IMR-90 (cell line): ENCODE data around the gene ZNF423. TPM values are rescaled to one million over a fixed set of nuclear protein-coding genes. Genes with fewer than 3 reads are reported as not detected.

Experiments used
- ATAC-seq: fragments of 200-7000 bp; cut with Tn5 transposase; 2 replicates; pipeline ENCODE4 v1.9.1; 2020; ENCODE audit warnings: low read depth, mild to moderate bottlenecking, moderate library complexity
- BruUV-seq: library from RNA; stranded (reverse); fragments of 400-500 nt; replicated peaks from 2 replicates; lab custom pipeline; 2021; lab: Mats Ljungman, UMichigan
- CTCF ChIA-PET: fragments of 300-600 bp; formaldehyde crosslinking; extraction: SDS; loops from one replicate; lab custom pipeline; 2021; ENCODE audit warnings: antibody characterized with exemption; lab: Yijun Ruan, JAX
- POLR2A ChIA-PET: fragments of 300-600 bp; sonication (Branson Sonifier 250); formaldehyde crosslinking; loops from one replicate; lab custom pipeline; 2022; ENCODE audit warnings: antibody characterized with exemption; ENCODE audit not compliant: unreplicated experiment; lab: Charles Lee
- DNase-seq: peaks from one replicate; pipeline ENCODE4 v3.0.0; 2013
- H2AFZ ChIP-seq: replicated peaks from 2 replicates; pipeline ENCODE3; 2013; ENCODE audit warnings: low read length, mild to moderate bottlenecking; ENCODE audit not compliant: poor library complexity
- H2AK5ac ChIP-seq: 2 replicates; pipeline ENCODE4 v1.6.1; 2013; ENCODE audit warnings: low read depth, low read length, inconsistent platforms
- H2AK9ac ChIP-seq: replicated peaks from 2 replicates; pipeline ENCODE3; 2013; ENCODE audit warnings: mild to moderate bottlenecking, low read depth, low read length, moderate library complexity; ENCODE audit not compliant: poor library complexity
- H2BK120ac ChIP-seq: 2 replicates; pipeline ENCODE4 v1.6.1; 2013; ENCODE audit warnings: low read depth, low read length, inconsistent platforms
- H2BK15ac ChIP-seq: 3 replicates; pipeline ENCODE4 v1.6.1; 2013; ENCODE audit warnings: low read depth, low read length, inconsistent platforms
- H2BK20ac ChIP-seq: 2 replicates; pipeline ENCODE4 v1.6.1; 2013; ENCODE audit warnings: low read depth, mild to moderate bottlenecking, inconsistent platforms, low read length, moderate library complexity
- H2BK5ac ChIP-seq: 2 replicates; pipeline ENCODE4 v1.6.1; 2013; ENCODE audit warnings: mild to moderate bottlenecking, low read depth, low read length, inconsistent platforms; ENCODE audit not compliant: poor library complexity, severe bottlenecking
- H3K14ac ChIP-seq: replicated peaks from 2 replicates; pipeline ENCODE4 v1.6.1; 2013; ENCODE audit warnings: low read depth, low read length, inconsistent platforms
- H3K18ac ChIP-seq: 2 replicates; pipeline ENCODE4 v1.6.1; 2013; ENCODE audit warnings: low read depth, low read length, control low read depth
- H3K23ac ChIP-seq: 2 replicates; pipeline ENCODE4 v1.6.1; 2013; ENCODE audit warnings: low read depth, low read length, inconsistent platforms
- H3K27ac ChIP-seq: 2 replicates; pipeline ENCODE4 v1.5.1; 2013; ENCODE audit warnings: mild to moderate bottlenecking, control low read depth, low read length; ENCODE audit not compliant: insufficient read depth
- H3K27me3 ChIP-seq: 2 replicates; pipeline ENCODE4 v1.6.1; 2013; ENCODE audit warnings: low read length; ENCODE audit not compliant: control insufficient read depth, insufficient read depth
- H3K36me3 ChIP-seq: 2 replicates; pipeline ENCODE4 v1.6.1; 2013; ENCODE audit warnings: low read length, mixed read lengths; ENCODE audit not compliant: control insufficient read depth, insufficient read depth
- H3K4ac ChIP-seq: 2 replicates; pipeline ENCODE4 v1.6.1; 2013; ENCODE audit warnings: low read depth, low read length, inconsistent platforms
- H3K4me1 ChIP-seq: 2 replicates; pipeline ENCODE4 v1.6.1; 2013; ENCODE audit warnings: low read length, mixed read lengths; ENCODE audit not compliant: control insufficient read depth, insufficient read depth
- H3K4me2 ChIP-seq: 2 replicates; pipeline ENCODE4 v1.6.1; 2013; ENCODE audit warnings: low read depth, mild to moderate bottlenecking, control low read depth, low read length, moderate library complexity
- H3K4me3 ChIP-seq: 2 replicates; pipeline ENCODE4 v1.5.1; 2013; ENCODE audit warnings: low read depth, mild to moderate bottlenecking, control low read depth, low read length, moderate library complexity; ENCODE audit not compliant: insufficient read depth
- H3K56ac ChIP-seq: 2 replicates; pipeline ENCODE4 v1.6.1; 2013; ENCODE audit warnings: low read length, inconsistent platforms; ENCODE audit not compliant: insufficient read depth; ENCODE audit errors: extremely low read depth
- H3K79me1 ChIP-seq, 2 experiments: 2 replicates each; pipeline ENCODE4 v1.6.1; 2013; ENCODE audit warnings: low read length in 2 of 2, inconsistent platforms in 1 of 2, low read depth in 1 of 2
- H3K9ac ChIP-seq: 2 replicates; pipeline ENCODE4 v1.6.1; 2013; ENCODE audit warnings: low read depth, low read length, control low read depth
- H3K9me1 ChIP-seq: 2 replicates; pipeline ENCODE4 v1.6.1; 2013; ENCODE audit warnings: low read length, inconsistent platforms; ENCODE audit not compliant: insufficient read depth
- H3K9me3 ChIP-seq: 2 replicates; pipeline ENCODE4 v1.6.1; 2013; ENCODE audit warnings: low read length; ENCODE audit not compliant: control insufficient read depth, insufficient read depth
- H4K20me1 ChIP-seq: 2 replicates; pipeline ENCODE4 v1.6.1; 2013; ENCODE audit warnings: low read length, inconsistent platforms; ENCODE audit not compliant: insufficient read depth
- H4K5ac ChIP-seq: 2 replicates; pipeline ENCODE4 v1.6.1; 2013; ENCODE audit warnings: mild to moderate bottlenecking, low read depth, low read length, control low read depth
- H4K8ac ChIP-seq, 2 experiments: 2 replicates each; pipeline ENCODE4 v1.6.1; 2013; ENCODE audit warnings: low read depth in 2 of 2, low read length in 2 of 2, control low read depth in 1 of 2, inconsistent platforms in 1 of 2
- H4K91ac ChIP-seq: 2 replicates; pipeline ENCODE4 v1.6.1; 2013; ENCODE audit warnings: low read depth, low read length, inconsistent platforms; ENCODE audit not compliant: insufficient read depth
- CEBPB ChIP-seq: IDR thresholded peaks from 2 replicates; pipeline ENCODE4 v1.6.1; 2012; ENCODE audit warnings: low read depth, low read length, improper control_type of control experiment
- CHD1 ChIP-seq: IDR thresholded peaks from 2 replicates; pipeline ENCODE4 v1.6.1; 2012; ENCODE audit warnings: low read depth, low read length, improper control_type of control experiment
- CTCF ChIP-seq: conservative IDR thresholded peaks from 2 replicates; pipeline ENCODE4 v1.5.1; 2012; ENCODE audit warnings: mild to moderate bottlenecking, low read depth, low read length, improper control_type of control experiment
- ELK1 ChIP-seq: fragments of 150-350 bp; IDR thresholded peaks from 2 replicates; pipeline ENCODE4 v1.6.1; 2016; ENCODE audit warnings: low read depth, mild to moderate bottlenecking, low read length, moderate library complexity, borderline replicate concordance
- FOS ChIP-seq: fragments of 150-350 bp; IDR thresholded peaks from 2 replicates; pipeline ENCODE4 v1.6.1; 2016; ENCODE audit warnings: low read depth, low read length
- MAFK ChIP-seq: IDR thresholded peaks from 2 replicates; pipeline ENCODE4 v1.6.1; 2012; ENCODE audit warnings: low read depth, low read length, improper control_type of control experiment
- MAZ ChIP-seq: IDR thresholded peaks from 2 replicates; pipeline ENCODE4 v1.6.1; 2012; ENCODE audit warnings: low read depth, mild to moderate bottlenecking, low read length, improper control_type of control experiment, moderate library complexity, borderline replicate concordance
- NFE2L2 ChIP-seq: fragments of 150-350 bp; IDR thresholded peaks from 2 replicates; pipeline ENCODE4 v1.6.1; 2016; ENCODE audit warnings: low read depth, mild to moderate bottlenecking, low read length
- RFX5 ChIP-seq: IDR thresholded peaks from 2 replicates; pipeline ENCODE4 v1.8.0; 2012; ENCODE audit warnings: low read depth, mild to moderate bottlenecking, low read length, moderate library complexity
- SMC3 ChIP-seq: fragments of 150-350 bp; IDR thresholded peaks from 2 replicates; pipeline ENCODE4 v1.6.1; 2016; ENCODE audit warnings: low read depth, mild to moderate bottlenecking, antibody characterized with exemption, low read length, moderate library complexity
- USF2 ChIP-seq: fragments of 150-350 bp; IDR thresholded peaks from 2 replicates; pipeline ENCODE4 v1.6.1; 2017; ENCODE audit warnings: mild to moderate bottlenecking, antibody characterized with exemption, low read length, low read depth
- WGBS, 2 experiments: methylation state at CpG; one replicate each; pipeline versions ENCODE4 v1.1.5 to v1.1.7; 2013; ENCODE audit warnings: missing lambda C conversion rate in 2 of 2; ENCODE audit not compliant: insufficient read length in 1 of 2; ENCODE audit errors: extremely low coverage in 2 of 2; 5-methylcytosine and 5-hydroxymethylcytosine counted together
- dilution Hi-C: fragments of 300-500 bp; cut with HindIII; formaldehyde crosslinking; loops from one replicate; pipeline ENCODE4 v1.14.3; 2018; ENCODE audit warnings: low sequenced_read_pairs; ENCODE audit not compliant: unreplicated experiment
- in situ Hi-C: fragments of 300-500 bp; cut with MboI; formaldehyde crosslinking; loops from 3 replicates; pipeline ENCODE4 v1.14.3; 2019; ENCODE audit warnings: low sequenced_read_pairs, inconsistent platforms, mixed read lengths
- intact Hi-C: fragments of 100-400 bp; cut with micrococcal nuclease; formaldehyde crosslinking; loops from 2 replicates; pipeline ENCODE4 v1.10.0; 2022
- polyA plus RNA-seq, 3 experiments: library from polyadenylated mRNA; depleted of rRNA; stranded (reverse); fragments of >200 nt; gene quantifications; 2 replicates each; pipeline ENCODE4 v1.2.3, GENCODE V29; 2012; ENCODE audit warnings: low replicate concordance in 1 of 3
- total RNA-seq: library from RNA; depleted of rRNA; stranded (reverse); fragments of >200 nt; gene quantifications from 2 replicates; pipeline ENCODE4 v1.2.3, GENCODE V29; 2012

ZNF423 gene
- total and polyA plus RNA-seq, 2 of the 4 experiments (the other 2 are of a cell fraction): under 0.01 to 0.10 TPM

- no peak overlapping the region for H2BK120ac ChIP-seq
- POLR2A ChIA-PET: no interaction called here
- no peak for ATAC-seq
- H3K27ac ChIP-seq: no peak overlapping the region
- CTCF ChIA-PET: no interaction called here
- H4K5ac ChIP-seq: no peak overlapping the region
- in situ Hi-C loops (no loop called here), dilution Hi-C loops (no loop called here), intact Hi-C loops (no loop called here)
- H3K23ac ChIP-seq: no peak overlapping the region
- H2AK9ac ChIP-seq: no peak overlapping the region
- H2BK15ac ChIP-seq: no peak overlapping the region
- H4K91ac ChIP-seq: no peak overlapping the region
- TF ChIP-seq SMC3 (no peak), CTCF (no peak), MAFK (no peak), FOS (no peak), NFE2L2 (no peak), CHD1 (no peak), MAZ (no peak), ELK1 (no peak), USF2 (no peak), CEBPB (no peak), RFX5 (no peak)
- no peaks in the 10 kb centered on the region for H3K36me3 ChIP-seq
- BruUV-seq: no TSS peak
- H3K14ac ChIP-seq: no peak overlapping the region
- no peak overlapping the region for H3K9ac ChIP-seq
- H2AFZ ChIP-seq: no peak overlapping the region
- no peaks in the 10 kb centered on the region for H3K79me1 ChIP-seq
- WGBS, 2 experiments: 53% methylated on average over 3 of the region's 6 CpGs; no CpG with 5 or more reads in 1 of the 2 experiments
- H2BK20ac ChIP-seq: no peak overlapping the region
- no peak overlapping the region for H3K56ac ChIP-seq
- no peak overlapping the region for H2AK5ac ChIP-seq
- H3K9me3 ChIP-seq: no peaks in the 10 kb centered on the region; the same call in 1 of the 2 replicates
- no peaks in the 10 kb centered on the region for H3K27me3 ChIP-seq
- H4K20me1 ChIP-seq: no peaks in the 10 kb centered on the region
- H3K18ac ChIP-seq: no peak overlapping the region
- no peaks in the 10 kb centered on the region for H3K4me1 ChIP-seq
- no peak overlapping the region for H3K4me2 ChIP-seq
- H3K4me3 ChIP-seq: no peak overlapping the region
- H2BK5ac ChIP-seq: no peak overlapping the region
- H4K8ac ChIP-seq: no peak overlapping the region
- no peaks in the 10 kb centered on the region for H3K9me1 ChIP-seq
- DNase-seq: no peak
- no peak overlapping the region for H3K4ac ChIP-seq
Observed at GRCh38 chr16:49726155-49726554, 129.8 kb downstream of the ZNF423 start.
